K562 (cell line): ENCODE data around the gene SGIP1.

ENCODE experiments used
- DPF2 ChIP-seq: fragments of 450-650 bp; IDR thresholded peaks from 2 replicates; pipeline ENCODE4 v1.6.1; 2016
- FOXA3 ChIP-seq, 2 experiments: fragments of 450-650 bp in 1 of 2; sonication (generic) in 1 of 2; formaldehyde crosslinking; IDR thresholded peaks in 1 of 2; conservative IDR thresholded peaks in 1 of 2; 2 replicates each; pipeline versions ENCODE4 v1.4.0 to v1.8.0; 2020 to 2022; ENCODE audit warnings: mild to moderate bottlenecking in 2 of 2, missing genetic modification reagents in 1 of 2
- KDM5B ChIP-seq: fragments of 200-600 bp; sonication (generic); IDR thresholded peaks from 2 replicates; pipeline ENCODE4 v1.6.1; 2012; ENCODE audit warnings: low read depth, mild to moderate bottlenecking, moderate library complexity, low read length, control low read depth, inconsistent platforms; ENCODE audit not compliant: insufficient replicate concordance
- MAZ ChIP-seq, 2 experiments: fragments of 450-650 bp in 1 of 2; sonication (generic) in 1 of 2; formaldehyde crosslinking; IDR thresholded peaks in 1 of 2; conservative IDR thresholded peaks in 1 of 2; 2 replicates each; pipeline versions ENCODE4 v1.4.0 to v1.5.0; 2020; ENCODE audit warnings: mild to moderate bottlenecking in 1 of 2, missing genetic modification reagents in 1 of 2
- POLR2AphosphoS5 ChIP-seq: IDR thresholded peaks from 2 replicates; pipeline ENCODE4 v1.6.1; 2011; ENCODE audit warnings: mild to moderate bottlenecking, low read depth, low read length, moderate library complexity; ENCODE audit not compliant: control insufficient read depth, insufficient read depth
- TCF7 ChIP-seq: sonication (generic); IDR thresholded peaks from 2 replicates; pipeline ENCODE4 v1.6.1; 2016; ENCODE audit warnings: antibody characterized with exemption, borderline replicate concordance
- ZNF232 ChIP-seq: sonication (generic); formaldehyde crosslinking; IDR thresholded peaks from 2 replicates; pipeline ENCODE4 v1.8.0; 2022; ENCODE audit warnings: mild to moderate bottlenecking, missing genetic modification reagents

GRCh38 chr1:66671455-66671854 is 137.5 kb downstream of the SGIP1 start:
- TF ChIP-seq POLR2AphosphoS5 (no peak), ZNF232 (CRISPR knock-in tag) (no peak), FOXA3 (CRISPR knock-in tag; conservative IDR thresholded peaks at IDR 0.05 in 1 of 2, IDR thresholded peaks at IDR 0.05 in 1 of 2) (no peak), KDM5B (no peak), TCF7 (no peak), DPF2 (no peak), MAZ (CRISPR knock-in tag; conservative IDR thresholded peaks at IDR 0.05 in 1 of 2, IDR thresholded peaks at IDR 0.05 in 1 of 2) (no peak)
